Kidney capillary endothelial cell (primary cell): ENCODE results near the gene SLC2A8.

Experiments
- DNase-seq: peaks from one replicate; pipeline ENCODE4 v3.0.0-alpha.2; 2018; ENCODE audit warnings: low spot score

The SLC2A8 gene

DNA sequence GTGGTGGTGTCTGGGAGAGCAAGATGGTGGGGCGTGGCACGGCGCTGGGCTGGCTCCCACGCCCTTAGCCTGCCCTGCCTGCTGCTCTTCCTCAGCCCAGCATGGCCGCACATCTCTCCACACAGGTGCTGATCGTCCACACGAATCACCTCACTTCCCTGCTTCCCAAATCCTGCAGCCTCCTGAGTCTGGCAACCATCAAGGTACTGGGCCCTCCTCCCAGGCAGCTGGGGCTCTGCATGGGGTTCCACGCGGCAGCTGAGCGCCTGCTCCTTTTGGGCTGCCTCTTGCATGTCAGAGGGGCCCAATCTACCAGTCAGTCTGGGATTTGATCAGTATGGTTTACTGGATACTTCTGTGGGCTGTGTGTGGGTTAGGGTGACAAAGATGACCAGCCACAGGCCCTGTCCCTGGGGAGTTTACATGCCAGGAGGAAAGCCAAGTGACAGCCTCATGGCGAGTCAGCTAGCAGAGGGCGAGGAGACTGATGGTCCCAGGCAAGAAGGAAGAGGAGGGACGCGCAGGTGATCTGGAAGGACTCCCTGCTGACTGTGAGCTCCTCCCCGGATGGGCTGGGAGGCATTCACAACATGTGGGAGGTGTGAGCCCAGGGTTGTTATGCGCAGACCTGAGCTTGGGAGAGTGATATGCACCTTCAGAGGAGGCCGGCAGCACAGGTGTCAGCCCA, 60.4 kb downstream of the SLC2A8 start:
- no peak for DNase-seq
